ENCODE results near the gene HAPLN2. TPM values are rescaled to one million over a fixed set of nuclear protein-coding genes. Genes with fewer than 3 reads are reported as not detected.
"Not testable (repeated sequence)": the region's sequence is repeated elsewhere in the genome, so short reads cannot be mapped to it uniquely, and the experiment has no call there.

Gene HAPLN2
- polyA plus RNA-seq, 1 donor (not counting 4 experiments of a cell fraction or from before 2014, with no cell fraction given): not detected

GRCh38 chr1:156608036-156608674 is 11.1 kb upstream of the HAPLN2 start:
- dilution Hi-C loops (cut with MboI; ENCODE audit: extremely low pct_ligation_motif_present, low sequenced_read_pairs): no loop called here
- Histone ChIP-seq H3K9me1 (ENCODE audit: control insufficient read depth, extremely low read depth, insufficient read depth, low read length) (no peaks in the 10 kb centered on the region), H3K4me1 (ENCODE audit: control insufficient read depth, extremely low read depth, insufficient read depth, low read length) (peaks cover under 1% of the 10 kb centered on the region), H4K20me1 (ENCODE audit: control insufficient read depth, extremely low read depth, insufficient read depth, low read length) (peaks cover 2% of the 10 kb centered on the region), H3K4me2 (ENCODE audit: control insufficient read depth, extremely low read depth, insufficient read depth, low read depth, low read length) (peak overlapping the region; percentile 47), H3K9me3 (ENCODE audit: control insufficient read depth, low read depth, low read length) (no peaks in the 10 kb centered on the region), H3K27me3 (ENCODE audit: control insufficient read depth, extremely low read depth, insufficient read depth, low read length) (no peaks in the 10 kb centered on the region), H3K79me2 (ENCODE audit: control insufficient read depth, insufficient read depth, low read length) (no peaks in the 10 kb centered on the region), H3K4me3 (ENCODE audit: control insufficient read depth in 2 of 3, extremely low read depth in 1 of 3, insufficient read depth in 2 of 3, low read depth in 1 of 3, low read length in 3 of 3) (no peak overlapping the region), H2AFZ (ENCODE audit: control insufficient read depth, low read length) (no peak overlapping the region), H3K36me3 (ENCODE audit: control insufficient read depth in 2 of 2, extremely low read depth in 1 of 2, insufficient read depth in 2 of 2, low read length in 2 of 2) (no peaks in the 10 kb centered on the region), H3K9ac (ENCODE audit: control insufficient read depth, extremely low read depth, insufficient read depth, low read length) (no peak overlapping the region), H3K27ac (ENCODE audit: control insufficient read depth, insufficient read depth, low read length) (no peak overlapping the region)
- FAIRE-seq (peak; percentile 84), DNase-seq (ENCODE audit: low read depth, low spot score) (no peak)
- TF ChIP-seq CTCF (optimal IDR thresholded peaks at IDR 0.05 in 1 of 3, IDR thresholded peaks at IDR 0.05 in 1 of 3, conservative IDR thresholded peaks at IDR 0.05 in 1 of 3; ENCODE audit: extremely low read depth in 1 of 3, insufficient read depth in 2 of 3, low read length in 3 of 3) (peak; percentile 84 to 94 (median 91)), EZH2 (IDR thresholded peaks at IDR 0.05; ENCODE audit: low read length) (no peak)

DNA sequence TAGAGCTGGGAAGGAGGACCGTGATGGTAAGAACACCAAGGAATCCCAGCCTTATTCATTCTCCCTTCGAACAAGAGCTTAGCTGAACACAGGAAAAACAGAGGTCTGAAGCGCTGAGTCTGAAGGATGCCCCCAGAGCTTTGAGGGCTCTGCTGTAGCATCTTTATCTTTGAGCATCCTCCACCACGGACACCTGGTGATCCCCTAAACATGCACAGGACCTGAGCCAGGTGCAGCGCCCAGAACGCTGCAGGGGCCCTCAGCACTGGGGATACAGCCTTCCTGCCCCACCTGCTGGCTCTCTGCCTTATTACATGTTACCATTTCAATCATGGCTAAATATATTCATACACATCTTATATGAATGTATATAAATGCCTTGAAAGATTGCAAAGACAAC is 10.2 kb upstream of the HAPLN2 start:
- no peak for DNase-seq (ENCODE audit: low read depth, low spot score)
- no peak overlapping the region for H2AFZ ChIP-seq (ENCODE audit: control insufficient read depth, low read length)
- H3K27me3 ChIP-seq (ENCODE audit: control insufficient read depth, extremely low read depth, insufficient read depth, low read length): no peaks in the 10 kb centered on the region
- H3K9ac ChIP-seq (ENCODE audit: control insufficient read depth, extremely low read depth, insufficient read depth, low read length): no peak overlapping the region
- H3K4me3 ChIP-seq (ENCODE audit: control insufficient read depth in 2 of 3, extremely low read depth in 1 of 3, insufficient read depth in 2 of 3, low read depth in 1 of 3, low read length in 3 of 3): no peak overlapping the region
- H3K4me1 ChIP-seq (ENCODE audit: control insufficient read depth, extremely low read depth, insufficient read depth, low read length): no peaks in the 10 kb centered on the region
- H3K27ac ChIP-seq (ENCODE audit: control insufficient read depth, insufficient read depth, low read length): no peak overlapping the region
- no peaks in the 10 kb centered on the region for H3K79me2 ChIP-seq (ENCODE audit: control insufficient read depth, insufficient read depth, low read length)
- no peaks in the 10 kb centered on the region for H3K9me1 ChIP-seq (ENCODE audit: control insufficient read depth, extremely low read depth, insufficient read depth, low read length)
- H3K36me3 ChIP-seq (ENCODE audit: control insufficient read depth in 2 of 2, extremely low read depth in 1 of 2, insufficient read depth in 2 of 2, low read length in 2 of 2): no peaks in the 10 kb centered on the region
- peaks cover 2% of the 10 kb centered on the region for H4K20me1 ChIP-seq (ENCODE audit: control insufficient read depth, extremely low read depth, insufficient read depth, low read length)
- H3K4me2 ChIP-seq (ENCODE audit: control insufficient read depth, extremely low read depth, insufficient read depth, low read depth, low read length): no peak overlapping the region
- H3K9me3 ChIP-seq (ENCODE audit: control insufficient read depth, low read depth, low read length): no peaks in the 10 kb centered on the region
- TF ChIP-seq CTCF (optimal IDR thresholded peaks at IDR 0.05 in 1 of 3, IDR thresholded peaks at IDR 0.05 in 1 of 3, conservative IDR thresholded peaks at IDR 0.05 in 1 of 3; ENCODE audit: extremely low read depth in 1 of 3, insufficient read depth in 2 of 3, low read length in 3 of 3): peak; percentile 69 to 83 (median 73)
- no peak for TF ChIP-seq EZH2 (IDR thresholded peaks at IDR 0.05; ENCODE audit: low read length)
- no peak for FAIRE-seq
- dilution Hi-C loops (cut with MboI; ENCODE audit: extremely low pct_ligation_motif_present, low sequenced_read_pairs): no loop called here

GRCh38 chr1:156610072-156610471 is 9.1 kb upstream of the HAPLN2 start:
- H2AFZ ChIP-seq (ENCODE audit: control insufficient read depth, low read length); H3K4me2 ChIP-seq (ENCODE audit: control insufficient read depth, extremely low read depth, insufficient read depth, low read depth, low read length); FAIRE-seq; H3K9me1 ChIP-seq (ENCODE audit: control insufficient read depth, extremely low read depth, insufficient read depth, low read length); H3K36me3 ChIP-seq (ENCODE audit: control insufficient read depth in 2 of 2, extremely low read depth in 1 of 2, insufficient read depth in 2 of 2, low read length in 2 of 2); dilution Hi-C loops (cut with MboI; ENCODE audit: extremely low pct_ligation_motif_present, low sequenced_read_pairs); H3K9ac ChIP-seq (ENCODE audit: control insufficient read depth, extremely low read depth, insufficient read depth, low read length); H3K27me3 ChIP-seq (ENCODE audit: control insufficient read depth, extremely low read depth, insufficient read depth, low read length); H3K4me1 ChIP-seq (ENCODE audit: control insufficient read depth, extremely low read depth, insufficient read depth, low read length); H3K27ac ChIP-seq (ENCODE audit: control insufficient read depth, insufficient read depth, low read length); H4K20me1 ChIP-seq (ENCODE audit: control insufficient read depth, extremely low read depth, insufficient read depth, low read length); H3K4me3 ChIP-seq (ENCODE audit: control insufficient read depth in 2 of 3, extremely low read depth in 1 of 3, insufficient read depth in 2 of 3, low read depth in 1 of 3, low read length in 3 of 3); H3K9me3 ChIP-seq (ENCODE audit: control insufficient read depth, low read depth, low read length); DNase-seq (ENCODE audit: low read depth, low spot score); H3K79me2 ChIP-seq (ENCODE audit: control insufficient read depth, insufficient read depth, low read length): not testable (repeated sequence)

Data from keratinocyte (primary cell).